Activated T-helper 9 cell treated with anti-CD3 and anti-CD28 coated beads, Interleukin-2, amount 50 U/mL, for 16 hours (primary cell): Measurements from ENCODE around the gene BORCS5.
"Not testable (repeated sequence)": the region's sequence is repeated elsewhere in the genome, so short reads cannot be mapped to it uniquely, and the experiment has no call there.

Experiments used
- DNase-seq: peaks from one replicate; pipeline ENCODE4 v3.0.0-alpha.2; 2020; ENCODE audit warnings: low read depth

Gene BORCS5

GRCh38 chr12:12393171-12393570 lies 36.3 kb downstream of the BORCS5 start:
- DNase-seq = no peak

- DNase-seq = no peak
These were observed 39.8 kb downstream of the BORCS5 start for GRCh38 chr12:12396694-12397093.

GRCh38 chr12:12397184-12397583 lies 40.3 kb downstream of the BORCS5 start:
- DNase-seq = no peak

GRCh38 chr12:12398026-12398859 lies 41.4 kb downstream of the BORCS5 start:
- DNase-seq = no peak

GRCh38 chr12:12399161-12399560 lies 42.3 kb downstream of the BORCS5 start:
- DNase-seq = no peak

- DNase-seq = no peak
These were observed 43.0 kb downstream of the BORCS5 start for GRCh38 chr12:12399776-12400305.

GRCh38 chr12:12400793-12401192 lies 43.9 kb downstream of the BORCS5 start:
- no peak for DNase-seq

GRCh38 chr12:12403264-12404248 lies 46.7 kb downstream of the BORCS5 start:
- DNase-seq = no peak

- no peak for DNase-seq
These were observed 47.4 kb downstream of the BORCS5 start for GRCh38 chr12:12404297-12404696.

GRCh38 chr12:12405882-12406281 lies 49.0 kb downstream of the BORCS5 start:
- no peak for DNase-seq

- DNase-seq = no peak
These were observed 49.9 kb downstream of the BORCS5 start for GRCh38 chr12:12406762-12407161.

GRCh38 chr12:12408265-12408690 lies 51.4 kb downstream of the BORCS5 start:
- no peak for DNase-seq

- not testable (repeated sequence) for DNase-seq
These were observed 52.5 kb downstream of the BORCS5 start for GRCh38 chr12:12409337-12409736.

- no peak for DNase-seq
These were observed 59.0 kb downstream of the BORCS5 start for GRCh38 chr12:12415886-12416285.

- not testable (repeated sequence) for DNase-seq
These were observed 62.3 kb downstream of the BORCS5 start for GRCh38 chr12:12419165-12419564.

- DNase-seq = no peak
These were observed 66.5 kb downstream of the BORCS5 start for GRCh38 chr12:12423367-12423766.

GRCh38 chr12:12425001-12425400 lies 68.1 kb downstream of the BORCS5 start:
- DNase-seq = no peak

GRCh38 chr12:12425616-12426015 lies 68.7 kb downstream of the BORCS5 start:
- DNase-seq = no peak

GRCh38 chr12:12427568-12427967 lies 70.7 kb downstream of the BORCS5 start:
- no peak for DNase-seq

GRCh38 chr12:12428047-12428446 lies 71.2 kb downstream of the BORCS5 start:
- DNase-seq = no peak

- DNase-seq = no peak
These were observed 72.2 kb downstream of the BORCS5 start for GRCh38 chr12:12428961-12429657.

GRCh38 chr12:12432364-12432763 lies 75.5 kb downstream of the BORCS5 start:
- no peak for DNase-seq
